DND-41 (cell line): ENCODE data around the gene RNF181.

Experiments used
- ATAC-seq: fragments of 200-7000 bp; cut with Tn5 transposase; 3 replicates; pipeline ENCODE4 v1.9.1; 2021; ENCODE audit warnings: low read depth; ENCODE audit not compliant: insufficient read depth
- DNase-seq: peaks from one replicate; pipeline ENCODE4 v3.0.0-alpha.2; 2020
- H2AFZ ChIP-seq: 2 replicates; pipeline ENCODE4 v1.6.0; 2012; ENCODE audit warnings: low read depth, low read length
- H3K27ac ChIP-seq: 2 replicates; pipeline ENCODE4 v1.5.1; 2012; ENCODE audit warnings: low read length, inconsistent platforms
- H3K27me3 ChIP-seq: fragments of 200-600 bp; sonication (generic); 2 replicates; pipeline ENCODE4 v1.6.0; 2012; ENCODE audit warnings: low read length, mild to moderate bottlenecking, inconsistent platforms; ENCODE audit not compliant: insufficient read depth, poor library complexity
- H3K36me3 ChIP-seq: 2 replicates; pipeline ENCODE4 v1.5.1; 2012; ENCODE audit warnings: low read length, inconsistent platforms; ENCODE audit not compliant: insufficient read depth
- H3K4me1 ChIP-seq: 2 replicates; pipeline ENCODE4 v1.5.1; 2012; ENCODE audit warnings: mild to moderate bottlenecking, low read length; ENCODE audit not compliant: insufficient read depth
- H3K4me2 ChIP-seq: 2 replicates; pipeline ENCODE4 v1.6.0; 2012; ENCODE audit warnings: mild to moderate bottlenecking, moderate library complexity, low read length, inconsistent platforms; ENCODE audit not compliant: insufficient read depth
- H3K4me3 ChIP-seq, 2 experiments: fragments of 200-600 bp in 1 of 2; shearing (Covaris generic) in 1 of 2; 2 replicates each; pipeline ENCODE4 v1.5.1; 2012 to 2016; ENCODE audit warnings: inconsistent platforms in 2 of 2, low read length in 2 of 2, mild to moderate bottlenecking in 2 of 2, low read depth in 1 of 2, moderate library complexity in 1 of 2
- H3K79me2 ChIP-seq: 2 replicates; pipeline ENCODE4 v1.6.0; 2012; ENCODE audit warnings: low read length, inconsistent platforms; ENCODE audit not compliant: insufficient read depth
- H3K9ac ChIP-seq: 2 replicates; pipeline ENCODE4 v1.6.0; 2012; ENCODE audit warnings: low read depth, mild to moderate bottlenecking, inconsistent platforms, low read length, moderate library complexity
- H3K9me3 ChIP-seq: 2 replicates; pipeline ENCODE4 v1.5.1; 2012; ENCODE audit warnings: low read length, moderate library complexity, mild to moderate bottlenecking, inconsistent platforms; ENCODE audit not compliant: insufficient read depth, severe bottlenecking
- H4K20me1 ChIP-seq: 2 replicates; pipeline ENCODE4 v1.6.0; 2012; ENCODE audit warnings: low read length; ENCODE audit not compliant: insufficient read depth
- EZH2 ChIP-seq: IDR thresholded peaks from 3 replicates; pipeline ENCODE4 v1.6.1; 2012; ENCODE audit warnings: borderline replicate concordance, low read depth, mild to moderate bottlenecking, moderate library complexity, low read length, inconsistent platforms; ENCODE audit not compliant: severe bottlenecking
- TF ChIP-seq, protein P1 (sequence below): IDR thresholded peaks from 2 replicates; pipeline ENCODE4 v1.5.1; 2012; ENCODE audit warnings: borderline replicate concordance, low read length, moderate library complexity, mild to moderate bottlenecking; ENCODE audit not compliant: poor library complexity, severe bottlenecking; ENCODE audit errors: extremely low read depth

RNF181 gene

GRCh38 chr2:85550486-85550885 lies 45.1 kb upstream of the RNF181 start:
- H3K27ac ChIP-seq = no peak overlapping the region
- no peak for ATAC-seq
- no peak overlapping the region for H3K4me3 ChIP-seq
- H3K4me1 ChIP-seq = no peaks in the 10 kb centered on the region
- DNase-seq = no peak
- H4K20me1 ChIP-seq = peaks cover 4% of the 10 kb centered on the region; the same call in 1 of the 2 replicates
- H3K9me3 ChIP-seq = no peaks in the 10 kb centered on the region
- no peak overlapping the region for H3K4me2 ChIP-seq
- H3K9ac ChIP-seq = no peak overlapping the region
- H3K79me2 ChIP-seq = 0 out of 2 replicates have a peak, but pooled peaks cover 2% of the 10 kb centered on the region
- no peak overlapping the region for H2AFZ ChIP-seq
- H3K36me3 ChIP-seq = peaks cover 66% of the 10 kb centered on the region
- no peaks in the 10 kb centered on the region for H3K27me3 ChIP-seq
- TF ChIP-seq, protein P1, sequence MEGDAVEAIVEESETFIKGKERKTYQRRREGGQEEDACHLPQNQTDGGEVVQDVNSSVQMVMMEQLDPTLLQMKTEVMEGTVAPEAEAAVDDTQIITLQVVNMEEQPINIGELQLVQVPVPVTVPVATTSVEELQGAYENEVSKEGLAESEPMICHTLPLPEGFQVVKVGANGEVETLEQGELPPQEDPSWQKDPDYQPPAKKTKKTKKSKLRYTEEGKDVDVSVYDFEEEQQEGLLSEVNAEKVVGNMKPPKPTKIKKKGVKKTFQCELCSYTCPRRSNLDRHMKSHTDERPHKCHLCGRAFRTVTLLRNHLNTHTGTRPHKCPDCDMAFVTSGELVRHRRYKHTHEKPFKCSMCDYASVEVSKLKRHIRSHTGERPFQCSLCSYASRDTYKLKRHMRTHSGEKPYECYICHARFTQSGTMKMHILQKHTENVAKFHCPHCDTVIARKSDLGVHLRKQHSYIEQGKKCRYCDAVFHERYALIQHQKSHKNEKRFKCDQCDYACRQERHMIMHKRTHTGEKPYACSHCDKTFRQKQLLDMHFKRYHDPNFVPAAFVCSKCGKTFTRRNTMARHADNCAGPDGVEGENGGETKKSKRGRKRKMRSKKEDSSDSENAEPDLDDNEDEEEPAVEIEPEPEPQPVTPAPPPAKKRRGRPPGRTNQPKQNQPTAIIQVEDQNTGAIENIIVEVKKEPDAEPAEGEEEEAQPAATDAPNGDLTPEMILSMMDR = no peak
- TF ChIP-seq EZH2 = no peak

DNA sequence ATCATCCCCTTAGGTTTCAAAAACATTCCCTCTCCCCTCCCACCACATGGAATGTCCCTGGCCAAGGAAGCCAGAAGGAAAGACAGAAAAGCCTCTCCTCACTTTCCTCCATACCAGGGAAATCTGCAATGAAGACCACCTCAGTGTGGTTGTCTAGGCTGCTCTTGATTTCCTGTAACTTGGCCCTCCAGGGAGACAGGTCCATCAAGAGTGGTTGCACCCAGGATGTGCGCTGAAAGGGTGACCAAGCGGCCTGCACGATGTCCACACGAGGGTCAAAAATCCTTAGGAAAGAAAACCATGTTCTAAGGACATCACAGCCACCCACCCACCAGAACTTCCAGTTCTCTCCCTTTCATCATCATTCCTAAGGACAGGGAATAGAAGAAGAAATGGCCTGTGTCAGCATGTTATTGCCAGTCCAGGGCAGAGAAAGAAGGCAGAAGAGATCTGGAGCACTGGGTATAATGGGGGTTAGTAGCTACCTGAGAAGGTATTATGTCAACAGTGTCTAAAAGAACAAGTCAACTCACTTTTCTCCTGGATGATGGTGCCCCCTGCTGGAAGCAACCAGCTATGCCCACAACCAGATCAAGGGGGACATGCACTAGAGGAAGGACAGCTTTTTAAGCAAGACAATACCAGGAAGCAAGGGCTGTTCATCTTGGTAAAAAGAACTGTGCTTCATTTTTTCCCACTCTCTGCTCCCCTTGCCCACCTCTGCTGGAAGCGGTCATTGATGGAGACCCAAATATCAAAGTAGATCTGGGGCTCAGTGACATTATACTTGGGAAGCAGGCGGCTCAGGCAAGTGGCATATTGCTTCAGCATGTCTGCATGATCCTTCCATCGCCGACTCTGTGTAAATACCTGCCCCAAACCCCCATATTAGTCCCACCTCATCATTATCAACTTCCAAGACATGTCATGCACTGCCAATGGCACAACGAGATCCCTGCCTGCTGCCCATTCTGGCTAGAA lies 43.6 kb upstream of the RNF181 start:
- no peak overlapping the region for H3K9ac ChIP-seq
- H3K27ac ChIP-seq = peak overlapping the region; percentile 55
- H3K4me3 ChIP-seq = no peak overlapping the region
- no peaks in the 10 kb centered on the region for H3K27me3 ChIP-seq
- no peak overlapping the region for H2AFZ ChIP-seq
- peaks cover 4% of the 10 kb centered on the region; the same call in 1 of the 2 replicates for H3K79me2 ChIP-seq
- peaks cover 67% of the 10 kb centered on the region for H3K36me3 ChIP-seq
- H3K9me3 ChIP-seq = no peaks in the 10 kb centered on the region
- DNase-seq = peak; percentile 86
- H4K20me1 ChIP-seq = no peaks in the 10 kb centered on the region
- peak; percentile 84 for ATAC-seq
- H3K4me2 ChIP-seq = no peak overlapping the region
- H3K4me1 ChIP-seq = no peaks in the 10 kb centered on the region
- TF ChIP-seq, protein P1 = peak; percentile 99
- no peak for TF ChIP-seq EZH2

DNA sequence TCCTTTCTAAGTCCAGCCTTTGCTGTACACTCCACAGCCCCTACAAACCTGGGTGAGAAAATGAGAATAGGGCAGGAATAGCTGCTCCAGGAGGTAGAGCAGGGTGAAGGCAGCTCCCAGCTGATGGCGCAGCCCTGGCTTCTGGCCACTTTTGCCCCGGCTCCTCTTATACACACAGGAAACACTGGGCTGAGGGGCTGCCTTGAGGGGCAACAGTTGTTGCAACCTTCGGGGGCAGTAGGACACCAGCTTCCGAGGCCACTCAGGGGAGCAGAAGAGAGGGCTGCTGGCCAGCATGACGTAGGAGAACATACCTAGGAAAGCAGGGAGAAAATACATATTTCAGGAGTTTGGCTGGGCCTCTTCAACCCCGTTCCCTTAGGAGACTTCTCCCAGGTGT lies 42.4 kb upstream of the RNF181 start:
- Histone ChIP-seq H3K27me3 (no peaks in the 10 kb centered on the region), H3K36me3 (peaks cover 73% of the 10 kb centered on the region), H3K4me3 (no peak overlapping the region), H3K9me3 (no peaks in the 10 kb centered on the region), H2AFZ (no peak overlapping the region), H3K4me1 (peaks cover under 1% of the 10 kb centered on the region; the same call in 1 of the 2 replicates), H3K27ac (no peak overlapping the region), H3K9ac (no peak overlapping the region), H3K4me2 (no peak overlapping the region), H4K20me1 (0 out of 2 replicates have a peak, but pooled peaks cover under 1% of the 10 kb centered on the region), H3K79me2 (peaks cover 14% of the 10 kb centered on the region)
- ATAC-seq (no peak), DNase-seq (no peak)
- no peak for TF ChIP-seq EZH2
- TF ChIP-seq, protein P1 = no peak
